HG03039 (cell line): ENCODE results near the gene ADAM12.

Source experiments
- ATAC-seq: cut with Tn5 transposase; IDR thresholded peaks from one replicate; pipeline ENCODE4 v1.9.1; 2021; ENCODE audit warnings: mild to moderate bottlenecking, moderate library complexity; ENCODE audit not compliant: unreplicated experiment

ADAM12 gene

DNA sequence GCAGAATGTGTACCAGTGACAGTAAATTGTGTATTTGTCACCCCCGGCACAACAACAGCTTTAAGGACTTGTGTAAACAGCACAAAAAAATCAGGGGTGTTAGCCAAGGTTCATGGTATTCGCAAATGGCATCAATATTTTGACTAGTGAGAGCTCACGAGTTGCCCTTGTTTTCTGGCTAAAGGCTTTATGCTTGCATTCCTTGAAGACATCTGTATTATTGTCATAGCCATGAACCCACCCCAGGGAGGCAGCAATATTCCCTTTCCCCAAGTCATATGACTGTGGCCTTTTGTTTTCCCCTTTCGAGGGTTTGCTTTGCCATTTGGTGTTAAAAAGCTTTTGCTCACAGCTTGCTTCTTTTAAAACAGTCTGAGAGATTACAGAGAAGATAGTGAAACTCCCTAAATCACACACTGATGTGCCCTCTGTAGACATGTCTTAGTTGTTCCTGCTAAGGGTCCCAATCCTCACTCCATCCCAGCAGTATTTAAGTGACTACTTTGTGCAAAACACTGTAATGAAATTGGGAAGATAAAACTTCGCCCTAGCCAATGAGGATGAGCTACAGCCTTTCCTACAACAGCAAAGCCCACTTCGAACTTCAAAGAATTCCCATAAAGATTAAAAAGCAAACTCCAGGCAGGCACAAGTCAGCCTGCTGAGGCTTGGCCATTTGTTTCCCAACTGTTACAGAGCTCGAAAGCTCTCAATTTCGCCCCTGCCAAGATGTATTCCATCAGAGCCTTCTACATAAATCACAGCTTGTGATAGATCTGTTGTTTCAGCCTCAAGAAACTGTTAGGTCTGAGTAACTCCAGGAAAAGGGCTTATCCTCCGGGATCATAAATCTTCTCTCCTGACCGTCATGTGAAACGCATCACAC lies 172.3 kb downstream of the ADAM12 start:
- no peak for ATAC-seq

DNA sequence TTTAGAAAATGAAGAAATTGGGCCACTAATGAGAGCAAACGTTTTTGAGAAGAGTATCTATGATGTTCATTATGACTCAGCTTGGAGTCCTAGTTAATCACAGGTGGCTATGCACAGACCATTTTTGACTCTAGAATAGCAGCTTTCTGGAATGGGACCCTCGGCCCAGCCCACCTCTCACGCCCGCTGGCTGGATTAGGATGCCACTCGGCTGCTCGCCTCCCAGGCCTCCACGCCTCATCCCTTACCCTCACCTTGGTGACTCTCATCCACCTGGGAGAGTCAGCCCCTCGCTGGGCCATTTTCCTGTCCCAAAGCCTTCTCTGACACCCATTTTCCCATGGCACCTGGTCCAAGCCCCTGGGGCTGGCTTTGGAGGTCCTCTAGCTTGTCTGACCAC lies 173.6 kb downstream of the ADAM12 start:
- ATAC-seq, result no peak

DNA sequence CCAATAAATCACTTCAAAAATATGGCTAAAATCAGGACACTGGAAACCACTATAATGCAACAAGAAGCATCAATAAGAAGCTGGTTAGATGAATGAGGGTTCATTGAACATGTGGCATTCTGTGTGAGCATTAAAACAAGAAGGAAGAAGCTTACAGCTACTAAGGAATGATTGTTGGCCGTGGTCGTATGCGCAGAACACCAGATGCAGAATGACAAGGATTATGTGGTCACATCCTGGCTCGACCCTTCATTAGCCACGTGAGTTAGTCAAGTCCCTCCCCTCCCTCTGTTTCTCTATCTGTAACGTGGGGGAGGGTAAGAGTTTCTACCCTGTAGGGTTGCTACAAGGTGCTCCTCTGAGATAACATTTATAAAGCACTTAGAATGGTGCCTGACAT lies 174.3 kb downstream of the ADAM12 start:
- no peak for ATAC-seq

DNA sequence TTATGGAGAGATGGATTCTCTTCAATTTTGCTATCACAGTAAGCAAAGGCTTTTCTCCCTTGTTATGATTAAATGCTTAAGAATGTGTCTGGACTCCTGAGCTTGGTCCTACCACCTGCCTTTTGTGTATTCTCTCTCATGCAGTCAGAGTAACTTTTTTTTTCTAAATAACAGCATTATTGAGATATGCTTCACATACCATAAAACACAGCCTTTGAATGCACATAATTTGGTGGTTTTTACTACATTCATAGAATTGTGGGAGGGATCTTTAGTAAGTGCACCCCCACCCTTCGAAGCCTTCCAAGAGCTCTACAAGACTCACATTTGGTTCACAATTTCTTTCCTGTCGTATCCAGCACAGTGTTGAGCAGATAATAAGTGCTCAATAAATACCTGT lies 175.5 kb downstream of the ADAM12 start:
- no peak for ATAC-seq

DNA sequence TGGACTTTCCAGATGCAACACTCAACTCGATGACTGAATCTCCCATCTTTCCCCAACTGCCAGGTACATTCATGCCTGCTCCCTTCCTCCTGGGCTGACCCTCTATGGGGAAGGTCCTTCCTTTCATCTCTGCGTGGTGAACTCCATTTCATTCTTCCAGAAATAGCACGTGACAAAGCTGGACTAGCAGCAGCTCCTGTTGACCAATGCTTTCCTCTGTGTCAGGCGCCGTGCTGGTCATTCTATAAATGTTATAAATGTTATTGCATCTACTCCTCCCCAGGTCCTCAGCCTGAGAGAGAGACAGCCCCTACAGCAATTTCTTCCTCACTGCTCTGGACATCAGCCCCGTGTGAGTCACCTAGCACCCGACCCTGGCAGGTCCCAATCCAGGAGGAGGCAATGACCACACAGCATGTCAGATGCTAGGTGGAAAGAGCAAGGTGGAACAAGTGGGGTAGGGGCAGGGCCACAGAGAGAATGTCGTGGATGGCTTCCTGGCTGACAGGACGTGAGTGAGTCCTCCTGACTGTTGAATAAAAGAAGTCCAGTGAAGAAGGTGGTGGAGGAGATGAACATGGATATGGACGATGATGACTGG lies 178.1 kb downstream of the ADAM12 start:
- no peak for ATAC-seq

DNA sequence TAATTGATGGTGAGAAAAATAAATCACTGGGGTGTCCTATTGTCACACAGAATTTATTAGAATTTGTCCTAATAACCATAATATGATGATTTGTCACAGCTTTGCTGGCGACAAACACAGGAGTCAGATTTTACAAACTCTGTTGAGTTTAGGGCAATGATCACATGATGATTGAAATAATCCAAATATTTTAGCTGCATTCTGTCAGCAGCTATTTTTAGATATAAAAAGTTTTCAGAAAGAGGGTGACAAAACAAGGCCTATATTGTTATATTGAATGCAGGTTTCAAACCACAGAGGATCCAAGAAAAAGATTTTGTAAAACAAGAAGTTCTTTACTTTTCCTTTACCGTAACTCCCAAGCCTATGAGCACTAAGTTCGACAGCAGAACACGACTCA lies 178.8 kb downstream of the ADAM12 start:
- ATAC-seq, result no peak

DNA sequence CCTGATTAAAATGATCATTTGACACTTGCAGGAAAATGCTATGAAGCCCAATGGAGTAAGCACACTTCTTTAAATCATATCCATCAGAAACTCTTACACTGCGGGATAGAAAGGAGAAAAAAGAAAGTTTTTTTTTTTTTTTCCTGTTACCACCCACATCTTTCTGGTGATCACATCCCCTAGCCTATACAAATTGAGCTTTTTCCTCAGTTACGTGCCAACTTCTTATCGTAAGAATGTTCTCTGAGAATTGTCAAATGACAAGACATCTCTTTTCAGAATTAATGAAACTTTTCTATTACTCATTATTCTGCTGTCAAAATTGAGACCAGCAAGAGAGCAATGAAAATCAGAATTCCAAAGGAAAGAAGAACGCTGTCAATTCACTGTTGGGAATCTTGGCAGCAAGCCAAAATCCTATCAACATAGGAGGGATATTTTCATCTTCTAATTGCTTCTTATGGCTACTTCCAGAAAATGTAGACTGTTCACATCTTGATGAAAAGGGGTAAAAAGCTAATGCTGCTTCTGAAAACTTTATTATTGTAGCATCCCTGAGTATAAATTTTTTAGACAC lies 179.5 kb downstream of the ADAM12 start:
- no peak for ATAC-seq

DNA sequence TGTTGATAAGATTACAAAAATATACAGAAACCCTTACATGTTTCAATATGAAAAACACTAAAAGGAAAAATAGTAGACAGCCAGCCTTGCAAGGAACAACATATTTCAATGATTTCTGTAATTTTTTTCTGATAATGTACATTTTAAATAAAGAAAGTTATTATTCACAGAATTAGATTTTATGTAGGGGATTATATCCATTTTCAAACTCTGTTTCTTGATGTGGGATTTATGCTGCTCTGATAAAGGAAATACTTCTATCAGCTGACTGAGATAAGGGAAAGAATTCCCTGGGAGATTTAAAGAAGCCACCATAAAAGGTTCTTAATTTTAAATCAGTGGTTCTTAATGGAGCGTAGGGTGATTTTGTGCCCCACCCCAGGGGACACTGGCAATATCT lies 180.4 kb downstream of the ADAM12 start:
- ATAC-seq, result no peak

DNA sequence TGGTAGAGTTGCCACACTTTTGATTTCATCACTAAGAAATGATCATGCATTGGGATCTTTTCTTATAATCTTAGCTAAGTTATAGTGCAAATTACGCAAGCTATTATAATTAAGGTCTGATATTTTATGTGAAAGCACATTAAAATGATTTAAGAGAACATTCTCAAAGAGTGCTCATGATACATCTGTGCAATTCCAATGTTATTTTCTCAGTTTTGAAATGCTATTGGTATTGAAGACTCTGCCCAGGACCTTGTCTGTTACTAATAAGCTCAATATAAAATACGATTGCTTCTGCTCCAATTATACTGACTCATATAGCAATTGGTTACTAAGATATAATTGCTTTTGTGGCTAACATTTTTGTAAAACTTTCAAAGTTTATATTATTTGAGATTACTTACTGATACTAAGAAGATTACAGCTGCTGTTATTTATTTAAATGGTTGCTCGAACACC lies 180.9 kb downstream of the ADAM12 start:
- ATAC-seq, result no peak

DNA sequence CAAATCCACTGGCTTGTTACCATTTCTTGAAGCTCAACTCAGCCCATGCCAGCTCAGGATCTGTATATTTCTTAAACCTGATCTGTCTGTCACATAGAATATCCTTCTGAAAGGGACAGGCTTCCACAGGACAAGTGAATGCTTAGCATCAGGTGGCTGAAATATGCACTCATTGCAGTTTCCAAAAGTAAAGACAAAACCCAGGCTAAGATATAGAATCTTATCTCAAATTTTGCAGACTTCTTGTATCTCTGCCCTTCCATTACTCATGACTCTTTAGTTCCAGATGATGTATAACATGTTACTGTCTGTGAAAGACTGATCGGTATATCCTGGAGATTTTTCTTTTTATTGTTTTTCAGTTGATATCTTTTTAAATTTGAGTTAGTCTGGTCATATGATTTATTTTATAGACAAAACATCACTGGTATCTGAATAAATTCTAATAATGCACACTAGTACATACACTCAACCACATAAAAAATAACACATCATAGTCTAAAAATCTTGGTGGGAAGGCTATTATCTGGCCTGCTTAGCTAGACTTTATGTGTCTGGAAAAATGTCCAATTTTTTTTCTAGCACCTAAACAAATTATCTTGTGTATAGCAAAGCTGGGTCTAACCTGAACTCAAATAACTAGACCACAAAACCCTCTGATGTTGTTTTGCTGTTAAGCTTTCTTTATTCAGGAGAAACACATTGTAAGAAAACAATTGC lies 182.6 kb downstream of the ADAM12 start:
- no peak for ATAC-seq

DNA sequence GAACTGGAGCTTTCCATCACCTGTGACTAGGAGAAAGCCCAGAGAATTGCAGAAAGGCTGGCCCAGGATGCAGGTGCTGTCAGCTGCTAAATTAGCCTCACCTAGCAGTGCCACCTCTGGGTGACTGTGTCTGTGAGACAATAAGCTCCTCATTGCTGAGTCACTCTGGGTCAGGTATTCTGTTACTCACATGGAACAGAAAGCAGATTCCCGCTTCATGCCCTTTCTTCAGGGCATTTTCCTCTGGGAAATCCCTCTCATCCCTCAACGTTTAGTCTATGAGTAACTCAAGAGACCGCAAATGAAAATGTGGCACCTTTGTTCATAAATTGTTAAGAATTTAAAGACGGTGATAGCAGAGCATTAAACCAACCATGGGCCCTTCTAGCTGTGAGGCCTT lies 184.0 kb downstream of the ADAM12 start:
- ATAC-seq, result no peak

DNA sequence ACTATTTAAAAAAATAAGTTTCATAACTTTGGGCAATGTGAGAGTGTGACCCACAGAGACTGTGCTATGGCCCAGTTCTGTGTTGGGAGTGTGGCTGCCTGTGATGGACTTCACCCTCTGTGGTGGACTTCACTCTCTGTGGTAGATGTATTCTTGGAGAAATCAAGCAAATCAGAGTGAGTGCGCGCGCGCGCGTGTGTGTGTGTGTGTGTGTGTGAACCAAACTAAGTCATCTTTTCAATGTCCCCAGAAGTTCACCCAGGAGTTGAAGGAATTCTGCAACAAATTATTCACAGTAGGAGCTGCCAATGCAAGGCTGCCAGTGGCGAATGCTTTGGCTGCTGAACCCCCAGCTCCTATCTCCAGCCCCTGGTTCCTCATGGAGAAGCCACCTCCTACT lies 184.5 kb downstream of the ADAM12 start:
- no peak for ATAC-seq

DNA sequence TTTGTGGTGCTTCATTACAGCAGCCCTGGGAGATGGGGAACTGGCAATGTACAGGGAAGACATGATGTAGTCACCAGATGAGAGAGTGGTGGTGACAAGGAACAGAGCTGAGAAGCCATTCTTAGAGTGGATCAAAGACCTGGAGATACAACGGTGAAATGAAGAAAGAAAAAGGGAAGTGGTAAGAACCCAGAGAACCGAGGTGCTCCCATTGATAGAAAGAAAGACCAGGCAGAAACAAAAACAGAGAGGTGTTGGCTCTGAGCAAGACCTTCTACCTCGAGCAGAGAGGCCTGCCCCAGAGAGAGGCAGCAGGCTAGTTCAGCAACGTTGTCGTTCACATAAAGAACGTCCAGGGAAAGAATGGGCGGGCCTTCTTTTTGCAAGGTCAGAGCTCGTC lies 186.7 kb downstream of the ADAM12 start:
- ATAC-seq, result no peak

DNA sequence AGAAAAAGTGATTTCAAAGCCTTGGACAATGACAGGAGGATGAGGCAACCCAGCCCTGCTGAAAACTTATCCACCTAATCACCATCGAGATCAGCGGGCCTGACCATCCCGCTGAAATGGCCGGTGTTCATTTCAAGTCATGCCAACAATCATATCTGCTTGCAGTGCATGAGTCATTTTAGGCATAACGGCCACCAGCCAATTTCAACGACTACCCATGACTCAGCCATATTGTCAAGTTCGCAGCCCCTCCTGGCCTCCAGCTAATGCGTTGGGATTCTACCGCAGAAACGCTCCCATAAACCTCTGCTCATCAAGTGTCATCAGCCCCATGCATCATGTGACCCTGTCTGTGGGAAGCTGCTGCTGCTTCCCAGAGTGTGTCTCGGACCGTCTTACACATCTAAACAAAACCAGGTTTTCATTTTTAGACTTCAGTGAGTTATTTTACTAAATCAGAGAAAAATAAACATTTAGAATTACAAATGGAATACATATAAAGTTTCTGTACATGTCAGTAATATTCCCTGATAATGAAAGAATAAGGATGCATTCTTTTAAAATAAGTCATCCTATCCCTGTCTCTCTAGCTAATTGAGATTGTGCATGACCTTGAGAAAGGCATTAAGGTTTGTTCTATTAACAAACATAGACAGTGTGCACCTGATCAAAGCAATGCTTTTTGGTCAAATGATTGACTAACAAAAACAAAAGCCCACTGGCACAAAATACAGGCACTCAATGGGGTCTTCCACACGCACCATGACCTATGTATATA lies 188.9 kb downstream of the ADAM12 start:
- no peak for ATAC-seq

DNA sequence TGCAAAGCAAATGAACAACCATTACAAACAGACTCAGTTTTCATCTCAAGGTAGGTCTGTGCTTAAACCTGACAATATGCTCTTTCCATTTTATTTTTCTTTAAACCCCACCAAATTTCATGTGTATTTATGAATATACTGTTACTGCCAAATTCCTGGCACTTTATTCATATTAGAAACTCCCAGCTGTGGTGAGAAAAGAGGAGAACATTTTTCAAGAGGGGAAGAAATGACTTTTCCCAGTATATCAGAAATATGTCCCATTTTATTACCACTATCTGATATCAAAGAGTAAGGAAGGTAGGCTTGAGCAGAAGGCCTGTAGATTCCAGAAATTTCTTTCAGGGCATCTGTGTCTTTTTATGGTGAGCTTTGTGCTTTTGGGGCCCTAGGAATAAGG lies 189.6 kb downstream of the ADAM12 start:
- ATAC-seq, result no peak

DNA sequence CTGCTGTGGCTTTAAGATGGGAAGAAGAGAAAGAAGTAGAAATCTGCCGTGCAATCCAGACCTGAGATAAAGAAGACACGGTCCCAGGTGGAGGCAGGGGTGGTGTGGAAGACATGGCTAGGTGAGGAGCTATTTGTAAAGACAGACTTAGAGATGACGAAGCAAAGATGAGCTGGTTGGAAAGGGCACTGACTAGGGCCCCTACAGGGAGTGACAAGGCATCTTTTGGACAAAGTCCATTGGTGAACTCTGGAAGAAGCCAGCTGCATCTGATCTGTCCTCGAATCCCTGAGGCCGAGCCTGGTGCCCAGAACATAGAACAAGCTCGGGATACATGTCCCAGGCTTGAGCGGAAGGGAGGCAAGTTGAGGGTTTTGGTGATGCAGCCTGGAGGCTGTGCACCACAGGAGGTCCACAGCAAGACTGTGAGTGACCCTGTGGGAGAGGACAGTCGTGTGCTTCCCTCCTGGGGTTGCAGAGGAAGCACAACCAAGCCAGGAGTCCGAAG lies 191.2 kb downstream of the ADAM12 start:
- ATAC-seq, result no peak

DNA sequence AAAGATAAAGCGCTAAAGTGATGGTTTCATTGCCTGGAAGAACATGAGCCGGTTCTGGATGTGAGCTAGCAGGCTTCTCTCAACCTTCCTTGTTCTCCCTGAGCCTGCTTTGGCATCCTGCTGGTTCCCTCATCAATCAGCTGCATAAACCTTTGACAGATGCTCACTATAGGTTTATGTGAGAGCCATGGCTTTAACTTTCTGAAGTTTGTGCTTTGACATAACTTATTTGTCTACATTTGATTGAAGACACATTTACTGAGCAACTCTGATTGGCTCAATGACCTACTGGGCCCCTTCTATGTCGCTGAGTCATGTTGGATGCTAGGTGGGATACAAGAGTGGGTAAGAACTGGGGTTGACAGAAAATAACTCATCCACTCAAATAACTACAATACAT lies 192.0 kb downstream of the ADAM12 start:
- no peak for ATAC-seq

DNA sequence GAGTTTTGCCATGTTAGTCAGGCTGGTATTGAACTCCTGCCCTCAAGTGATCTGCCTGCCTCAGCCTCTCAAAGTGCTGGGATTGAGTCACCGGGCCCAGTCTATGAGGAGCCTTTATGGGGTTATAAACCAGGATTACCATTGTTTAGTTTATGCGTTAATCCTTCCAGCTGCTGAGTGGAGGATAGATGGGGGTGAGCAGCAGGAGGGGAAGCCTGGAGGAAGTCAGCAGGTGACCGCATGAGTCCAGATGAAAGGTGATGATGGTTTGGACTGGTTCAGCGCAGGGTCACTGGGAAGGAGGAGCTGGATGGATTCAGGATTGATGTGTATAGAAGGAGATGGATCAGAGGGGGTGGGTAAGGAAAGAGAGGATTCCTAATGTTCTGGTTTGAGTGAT lies 197.1 kb downstream of the ADAM12 start:
- no peak for ATAC-seq

DNA sequence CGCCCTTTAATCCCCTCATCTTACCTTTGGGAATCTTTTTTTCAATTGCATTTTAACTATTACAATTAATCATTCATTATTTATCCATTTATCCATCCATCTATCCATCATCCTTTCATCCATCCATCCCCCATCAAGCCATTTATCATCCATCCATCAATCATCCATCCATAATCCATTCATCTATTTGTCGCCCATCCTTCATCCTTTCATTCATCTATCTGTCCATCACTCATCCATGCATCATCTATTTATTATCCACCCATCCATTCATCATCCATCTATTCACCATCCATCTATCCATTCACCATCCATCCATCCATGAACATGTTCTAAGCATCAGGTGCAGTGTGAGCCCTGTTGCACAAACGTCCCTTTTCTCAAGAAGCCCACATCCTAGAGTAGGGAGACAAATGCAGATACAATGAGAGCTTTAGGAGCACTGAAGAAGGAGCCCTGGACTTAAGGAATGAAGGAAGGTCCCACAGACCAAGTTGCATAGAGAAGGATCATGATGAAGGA lies 199.5 kb downstream of the ADAM12 start:
- no peak for ATAC-seq

DNA sequence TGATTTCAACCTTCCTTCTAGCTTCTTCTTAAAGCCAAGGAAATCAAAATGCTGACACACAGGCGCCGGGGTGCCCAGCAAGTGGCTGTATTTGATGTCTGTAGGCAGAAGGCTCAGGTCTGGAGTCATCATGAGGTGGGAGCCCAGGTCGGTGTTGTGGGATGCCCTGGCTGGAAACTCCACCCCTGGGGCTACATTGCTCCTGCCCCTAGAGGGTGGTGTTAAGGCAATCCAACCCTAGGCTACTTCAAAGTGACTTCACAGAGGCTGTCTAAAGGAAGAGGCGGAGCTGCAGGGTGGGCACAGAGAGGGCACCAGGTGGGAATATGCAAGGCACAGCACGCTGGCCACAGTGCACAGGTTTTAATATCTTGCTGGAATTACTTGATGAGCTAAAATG lies 200.9 kb downstream of the ADAM12 start:
- no peak for ATAC-seq
